HG02973 (cell line): ENCODE measurements around the gene RXRG.
"Not testable (repeated sequence)": the region's sequence is repeated elsewhere in the genome, so short reads cannot be mapped to it uniquely, and the experiment has no call there.

Source experiments
- ATAC-seq: cut with Tn5 transposase; IDR thresholded peaks from one replicate; pipeline ENCODE4 v1.9.1; 2021; ENCODE audit warnings: moderate library complexity; ENCODE audit not compliant: unreplicated experiment

Gene RXRG

GRCh38 chr1:165444897-165445370 lies at the start of gene RXRG:
TSS of gene RXRG (minus strand) at chr1:165445126. CDS start at chr1:165444893, 233 bp downstream.
- ATAC-seq: no peak

DNA sequence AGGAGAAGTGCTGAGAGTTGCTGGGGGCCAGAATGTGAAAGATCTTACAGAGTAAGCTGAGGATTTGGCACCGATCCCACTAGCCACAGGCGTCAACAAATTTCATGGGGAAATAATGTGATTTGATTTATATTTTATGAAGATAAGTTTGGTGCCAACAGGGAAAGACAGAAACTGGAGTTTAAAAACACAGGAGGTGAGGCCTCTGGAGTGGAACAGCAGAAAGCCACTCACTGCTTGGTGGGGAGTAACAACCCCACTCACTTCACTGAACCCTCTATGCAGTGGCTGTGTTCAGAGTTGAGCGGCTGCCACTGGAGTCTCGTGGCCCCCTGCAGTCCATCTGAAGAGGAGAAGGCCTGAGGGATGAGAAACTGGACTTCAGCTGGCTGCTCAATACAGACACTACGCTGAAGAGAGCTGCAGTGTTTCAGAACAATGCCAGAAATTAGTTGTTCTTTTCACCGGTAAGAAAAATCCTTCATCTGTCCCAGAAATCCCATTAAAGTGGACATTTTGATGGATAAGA lies 48.0 kb upstream of the RXRG start:
- no peak for ATAC-seq

- no peak for ATAC-seq
These were observed 45.2 kb upstream of the RXRG start for GRCh38 chr1:165490175-165490574.

- no peak for ATAC-seq
These were observed 43.0 kb upstream of the RXRG start for GRCh38 chr1:165487921-165488320.

DNA sequence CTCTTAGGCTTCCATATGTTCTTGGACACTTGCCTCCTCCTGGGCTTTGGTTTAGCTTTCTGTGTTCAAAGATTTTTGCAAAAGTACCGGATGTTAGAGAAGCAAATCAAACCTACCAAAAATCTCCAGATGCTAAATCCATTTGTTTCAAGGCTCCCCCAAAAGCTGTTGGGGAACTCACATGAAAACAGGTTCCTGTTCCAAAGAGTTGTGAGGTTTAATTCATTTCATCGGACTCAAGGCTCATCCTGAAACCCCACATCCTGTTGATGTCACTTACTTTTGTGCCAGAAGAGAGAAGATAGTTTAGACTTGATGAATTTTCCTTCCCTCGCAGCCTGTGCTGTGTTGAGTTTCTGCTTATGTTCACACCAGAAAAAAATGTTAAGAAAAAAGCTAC lies 41.7 kb upstream of the RXRG start:
- no peak for ATAC-seq

DNA sequence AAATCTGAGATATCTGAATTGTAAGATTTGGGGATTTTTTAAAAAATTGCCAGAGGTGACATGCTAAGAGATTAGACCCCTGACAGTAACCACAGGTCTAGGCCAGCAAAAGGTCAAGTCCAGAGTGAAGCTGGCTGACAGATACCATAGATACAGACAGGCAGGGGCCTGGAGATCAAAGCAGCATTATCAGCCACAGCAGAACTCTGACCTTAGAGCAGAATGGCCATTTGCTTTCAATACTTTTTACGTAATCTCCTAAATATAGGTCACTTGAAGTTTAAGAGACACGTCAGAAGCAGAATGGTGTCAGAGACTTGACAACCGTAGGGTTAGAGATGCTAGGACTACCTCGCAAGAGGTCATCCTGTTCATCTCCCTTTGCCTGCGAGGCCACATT lies 40.8 kb upstream of the RXRG start:
- no peak for ATAC-seq

DNA sequence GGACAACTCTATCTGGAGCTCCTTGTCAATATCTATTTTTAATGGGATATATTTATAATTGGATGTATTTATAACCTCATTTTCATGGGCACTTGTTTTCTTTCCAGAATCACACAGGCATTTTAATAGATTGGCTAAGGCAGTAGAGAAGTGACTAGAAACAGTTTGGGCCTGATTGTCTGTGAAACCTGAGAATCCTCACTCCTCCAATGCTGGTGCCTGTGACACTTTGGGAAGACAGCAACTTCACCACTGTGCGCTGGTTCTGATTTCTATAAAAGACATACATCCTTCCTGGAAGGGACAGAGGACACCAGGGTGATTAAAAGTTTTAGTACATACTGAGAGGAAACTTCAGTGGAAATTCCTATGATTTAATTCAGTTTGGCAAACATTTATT lies 39.6 kb upstream of the RXRG start:
- no peak for ATAC-seq

- no peak for ATAC-seq
These were observed 38.5 kb upstream of the RXRG start for GRCh38 chr1:165483412-165483811.

DNA sequence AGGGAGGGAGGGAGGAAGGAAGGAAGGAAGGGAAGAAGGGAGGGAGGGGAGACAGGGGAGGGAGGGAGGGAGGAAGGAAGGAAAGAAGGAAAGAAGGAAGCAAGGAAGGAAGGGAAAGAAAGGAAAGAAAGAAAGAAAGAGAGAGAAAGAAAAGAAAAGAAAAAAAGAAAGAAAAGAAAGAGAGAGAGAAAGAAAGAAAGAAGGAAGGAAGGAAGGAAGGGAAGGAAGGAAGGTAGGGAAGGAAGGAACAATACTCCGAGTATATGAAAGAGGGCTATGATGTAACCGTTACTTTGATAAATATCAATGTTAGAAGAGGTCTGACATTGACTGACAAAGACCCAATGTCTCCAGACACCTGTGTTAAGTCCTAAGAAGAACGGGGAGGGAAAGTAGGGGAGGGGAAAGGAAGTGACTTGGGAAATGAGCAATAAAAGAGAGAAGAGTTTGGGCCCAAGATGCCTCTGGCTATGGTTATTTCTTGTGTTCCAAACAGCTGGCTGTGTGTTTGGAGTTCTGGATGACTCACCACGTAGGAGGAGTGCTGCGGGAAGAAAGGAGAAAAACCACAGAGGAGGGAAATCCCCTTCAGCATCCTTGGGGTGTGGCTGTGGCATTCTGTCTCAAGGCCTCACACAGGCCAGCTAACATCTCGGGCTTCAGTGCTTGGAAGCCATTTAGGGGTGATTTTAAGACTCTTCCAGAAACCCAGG lies 37.0 kb upstream of the RXRG start:
- ATAC-seq: no peak

GRCh38 chr1:165476776-165477175 lies 31.9 kb upstream of the RXRG start:
- ATAC-seq: no peak

- no peak for ATAC-seq
These were observed 29.3 kb upstream of the RXRG start for GRCh38 chr1:165474196-165474595.

DNA sequence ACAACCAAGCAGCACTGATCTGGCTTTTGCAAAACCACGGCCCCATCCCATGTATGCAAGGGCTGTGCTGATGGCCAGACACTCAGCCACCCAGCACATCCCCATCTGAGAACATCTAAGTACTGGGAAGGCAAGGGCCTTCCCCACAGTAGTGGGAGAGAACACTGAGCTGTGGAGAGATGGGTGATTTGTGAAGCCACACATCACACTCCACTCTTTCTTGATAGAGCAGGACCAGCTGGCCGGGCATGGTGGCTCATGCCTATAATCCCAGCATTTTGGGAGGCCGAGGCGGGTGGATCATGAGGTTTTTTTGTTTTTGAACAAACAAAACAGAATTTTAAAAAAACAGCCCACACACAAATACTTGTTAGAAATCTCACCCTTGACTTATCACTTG lies 28.2 kb upstream of the RXRG start:
- ATAC-seq: no peak

DNA sequence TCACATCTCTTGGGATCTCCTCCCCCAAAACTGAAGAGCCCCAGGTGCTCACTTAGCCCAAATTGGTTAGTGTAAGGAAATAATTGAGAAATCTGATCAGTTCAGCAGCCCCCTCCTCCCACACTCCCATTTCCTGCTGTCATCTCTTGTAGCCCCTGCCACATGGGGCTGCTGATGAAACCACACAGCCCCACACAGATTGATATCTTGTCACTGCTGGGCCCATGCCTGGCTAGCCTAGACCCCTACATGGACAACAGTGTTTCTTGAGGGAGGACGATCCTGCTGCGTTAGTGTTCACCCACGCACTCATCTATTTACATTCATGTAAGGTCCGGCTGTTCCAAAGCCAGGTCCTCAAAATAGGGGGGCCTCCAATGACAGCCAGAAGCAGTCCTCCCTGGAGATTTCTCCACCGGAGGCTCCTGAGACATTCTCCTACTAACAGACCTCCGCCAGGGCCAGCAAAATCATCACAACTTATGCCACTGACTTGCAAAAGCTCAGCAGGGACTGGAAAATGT lies 23.9 kb upstream of the RXRG start:
- no peak for ATAC-seq

- ATAC-seq: no peak
These were observed 23.3 kb upstream of the RXRG start for GRCh38 chr1:165468253-165468652.

- no peak for ATAC-seq
These were observed 22.8 kb upstream of the RXRG start for GRCh38 chr1:165467706-165468105.

DNA sequence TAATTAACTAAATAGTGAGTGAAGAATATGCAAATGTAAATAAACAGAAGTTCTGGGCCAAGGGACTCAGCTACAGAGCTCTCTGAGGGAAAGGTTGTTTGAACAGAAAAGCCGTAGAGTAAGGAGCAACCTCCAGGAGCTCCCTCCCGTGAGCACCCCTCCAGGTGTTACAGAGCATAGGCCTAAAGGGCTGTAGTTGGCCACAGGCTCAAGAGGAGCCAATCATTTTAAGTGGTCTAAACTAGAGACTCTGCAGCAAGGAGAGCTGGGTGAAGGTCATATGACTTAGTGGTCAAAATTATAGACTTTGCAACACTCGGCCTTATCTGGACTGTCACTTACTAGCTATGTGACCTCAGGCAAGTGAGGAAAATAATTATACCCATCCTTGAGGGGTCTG lies 19.1 kb upstream of the RXRG start:
- no peak for ATAC-seq

- ATAC-seq: not testable (repeated sequence)
These were observed 14.8 kb upstream of the RXRG start for GRCh38 chr1:165459683-165460082.

DNA sequence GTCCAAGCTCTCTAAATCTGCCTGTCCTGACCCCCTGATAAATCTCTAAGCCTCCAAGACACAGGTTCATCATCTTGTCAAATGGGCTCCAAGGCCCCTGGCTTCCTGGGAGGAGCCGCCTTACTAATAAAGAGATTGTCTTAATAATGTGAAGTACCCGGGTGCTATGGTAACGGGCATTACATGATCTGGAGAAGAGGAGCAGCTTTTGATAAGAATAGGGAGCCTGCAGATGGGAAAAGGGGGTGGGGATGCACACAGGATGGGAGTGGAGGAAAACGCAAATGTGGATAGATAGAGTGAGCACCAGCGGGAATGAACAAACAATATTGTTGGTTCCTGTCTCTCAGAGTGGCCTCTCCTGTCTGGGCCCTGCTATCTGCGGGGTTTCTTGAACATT lies 11.9 kb upstream of the RXRG start:
- no peak for ATAC-seq

DNA sequence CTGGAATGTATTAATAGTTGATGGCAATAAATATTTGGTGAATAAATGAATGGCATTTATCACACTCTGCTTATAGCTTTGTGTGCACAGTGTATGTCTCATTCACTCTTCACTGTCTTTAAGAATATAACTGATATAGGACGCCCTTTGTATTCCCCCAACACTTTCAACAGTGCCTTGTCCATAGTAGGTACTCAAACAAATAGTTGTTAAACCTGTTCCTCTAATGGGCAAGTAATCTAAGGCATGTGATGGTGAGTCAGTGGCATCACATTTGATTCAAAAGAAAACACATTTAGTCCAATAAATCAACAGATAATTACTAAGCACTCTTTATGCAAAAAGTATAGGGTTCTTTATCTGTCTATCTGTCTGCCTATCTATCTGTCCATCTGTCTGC lies 11.2 kb upstream of the RXRG start:
- no peak for ATAC-seq

GRCh38 chr1:165455111-165455510 lies 10.2 kb upstream of the RXRG start:
- no peak for ATAC-seq

GRCh38 chr1:165454091-165454610 lies 9.2 kb upstream of the RXRG start:
- no peak for ATAC-seq

DNA sequence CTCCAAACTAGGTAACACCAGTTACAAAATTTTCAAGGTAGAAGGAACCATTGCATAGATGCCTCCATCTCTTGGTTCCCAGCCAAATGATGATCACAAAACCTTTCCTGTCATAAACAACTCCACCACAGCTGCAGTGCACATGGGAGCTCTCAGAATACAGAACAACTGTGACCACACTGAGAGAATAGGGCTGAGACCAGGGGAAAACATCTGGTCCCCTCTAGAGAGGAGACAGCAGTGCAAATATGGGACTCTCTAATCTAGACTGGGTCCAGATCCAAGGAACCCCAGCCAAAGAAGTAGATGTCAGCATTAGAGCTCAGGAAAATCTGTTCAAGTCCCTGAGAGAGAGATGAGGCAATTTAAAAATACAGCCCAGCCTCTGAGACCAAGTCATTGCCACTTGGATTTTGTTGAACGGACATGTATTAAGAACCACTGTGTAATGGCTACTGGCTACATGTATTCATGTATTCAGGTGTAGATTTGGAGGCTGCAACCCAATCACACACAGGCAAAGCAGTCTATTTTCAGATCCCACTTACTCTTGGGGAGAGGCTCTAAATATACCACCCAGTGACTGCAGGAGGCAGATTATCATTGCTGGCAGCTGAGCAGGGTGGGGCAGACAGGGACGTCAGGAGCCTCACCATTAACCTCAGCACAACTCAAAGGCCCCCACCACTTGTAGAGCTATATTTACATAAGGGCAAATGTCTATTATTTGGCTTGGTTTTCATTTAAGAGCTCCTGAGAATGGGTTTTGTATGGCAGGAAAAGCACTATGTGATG lies 7.6 kb upstream of the RXRG start:
- ATAC-seq: no peak
